Fibroblast of villous mesenchyme (primary cell): Measurements from ENCODE around the gene CLEC4F. TPM values are rescaled to one million over a fixed set of nuclear protein-coding genes. Genes with fewer than 3 reads are reported as not detected.

Experiments used
- DNase-seq: peaks from one replicate; pipeline ENCODE4 v3.0.0-alpha.2; 2010; ENCODE audit warnings: low read depth
- H3K4me3 ChIP-seq: 2 replicates; pipeline ENCODE4 v1.5.1; 2011; ENCODE audit warnings: low read depth, mild to moderate bottlenecking, low read length
- total RNA-seq: library from RNA; depleted of rRNA; stranded (reverse); fragments of >200 nt; gene quantifications from 2 replicates; pipeline ENCODE4 v1.2.3, GENCODE V29; 2012
- TF ChIP-seq, protein P1 (sequence below): IDR thresholded peaks from 2 replicates; pipeline ENCODE4 v1.5.1; 2012; ENCODE audit warnings: low read depth, mild to moderate bottlenecking, low read length; ENCODE audit not compliant: insufficient read depth

Gene CLEC4F, protein sequence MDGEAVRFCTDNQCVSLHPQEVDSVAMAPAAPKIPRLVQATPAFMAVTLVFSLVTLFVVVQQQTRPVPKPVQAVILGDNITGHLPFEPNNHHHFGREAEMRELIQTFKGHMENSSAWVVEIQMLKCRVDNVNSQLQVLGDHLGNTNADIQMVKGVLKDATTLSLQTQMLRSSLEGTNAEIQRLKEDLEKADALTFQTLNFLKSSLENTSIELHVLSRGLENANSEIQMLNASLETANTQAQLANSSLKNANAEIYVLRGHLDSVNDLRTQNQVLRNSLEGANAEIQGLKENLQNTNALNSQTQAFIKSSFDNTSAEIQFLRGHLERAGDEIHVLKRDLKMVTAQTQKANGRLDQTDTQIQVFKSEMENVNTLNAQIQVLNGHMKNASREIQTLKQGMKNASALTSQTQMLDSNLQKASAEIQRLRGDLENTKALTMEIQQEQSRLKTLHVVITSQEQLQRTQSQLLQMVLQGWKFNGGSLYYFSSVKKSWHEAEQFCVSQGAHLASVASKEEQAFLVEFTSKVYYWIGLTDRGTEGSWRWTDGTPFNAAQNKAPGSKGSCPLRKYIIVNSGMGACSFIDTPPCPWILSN
- total RNA-seq, result not detected in 2 replicates

DNA sequence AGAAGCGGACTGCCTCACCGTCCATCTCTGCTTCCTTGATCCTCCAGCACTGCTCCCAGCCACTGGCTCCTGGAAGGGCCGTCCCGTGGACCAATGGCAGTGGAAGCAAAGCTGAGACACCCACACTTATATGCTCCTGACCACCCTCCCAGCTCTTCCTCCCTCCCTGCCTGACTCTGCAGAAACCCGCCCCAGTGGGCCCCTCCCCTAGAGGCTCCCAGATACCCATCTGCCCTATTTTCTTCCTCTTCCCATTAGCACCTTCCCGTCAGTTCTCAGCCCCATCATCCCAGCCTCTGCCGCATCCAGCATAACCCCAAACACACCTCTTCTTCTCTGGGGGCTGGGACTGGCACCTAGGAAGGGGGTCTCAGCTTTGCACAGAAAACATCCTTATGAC lies at the start of gene CLEC4F:
TSS of gene CLEC4F (minus strand) at position 101 of the 400 bp plus-strand sequence. CDS start at position 25, 76 bp downstream.
- H3K4me3 ChIP-seq, result no peak within 1 kb of the TSS
- TF ChIP-seq, protein P1, sequence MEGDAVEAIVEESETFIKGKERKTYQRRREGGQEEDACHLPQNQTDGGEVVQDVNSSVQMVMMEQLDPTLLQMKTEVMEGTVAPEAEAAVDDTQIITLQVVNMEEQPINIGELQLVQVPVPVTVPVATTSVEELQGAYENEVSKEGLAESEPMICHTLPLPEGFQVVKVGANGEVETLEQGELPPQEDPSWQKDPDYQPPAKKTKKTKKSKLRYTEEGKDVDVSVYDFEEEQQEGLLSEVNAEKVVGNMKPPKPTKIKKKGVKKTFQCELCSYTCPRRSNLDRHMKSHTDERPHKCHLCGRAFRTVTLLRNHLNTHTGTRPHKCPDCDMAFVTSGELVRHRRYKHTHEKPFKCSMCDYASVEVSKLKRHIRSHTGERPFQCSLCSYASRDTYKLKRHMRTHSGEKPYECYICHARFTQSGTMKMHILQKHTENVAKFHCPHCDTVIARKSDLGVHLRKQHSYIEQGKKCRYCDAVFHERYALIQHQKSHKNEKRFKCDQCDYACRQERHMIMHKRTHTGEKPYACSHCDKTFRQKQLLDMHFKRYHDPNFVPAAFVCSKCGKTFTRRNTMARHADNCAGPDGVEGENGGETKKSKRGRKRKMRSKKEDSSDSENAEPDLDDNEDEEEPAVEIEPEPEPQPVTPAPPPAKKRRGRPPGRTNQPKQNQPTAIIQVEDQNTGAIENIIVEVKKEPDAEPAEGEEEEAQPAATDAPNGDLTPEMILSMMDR, result no peak
- no peak for DNase-seq

DNA sequence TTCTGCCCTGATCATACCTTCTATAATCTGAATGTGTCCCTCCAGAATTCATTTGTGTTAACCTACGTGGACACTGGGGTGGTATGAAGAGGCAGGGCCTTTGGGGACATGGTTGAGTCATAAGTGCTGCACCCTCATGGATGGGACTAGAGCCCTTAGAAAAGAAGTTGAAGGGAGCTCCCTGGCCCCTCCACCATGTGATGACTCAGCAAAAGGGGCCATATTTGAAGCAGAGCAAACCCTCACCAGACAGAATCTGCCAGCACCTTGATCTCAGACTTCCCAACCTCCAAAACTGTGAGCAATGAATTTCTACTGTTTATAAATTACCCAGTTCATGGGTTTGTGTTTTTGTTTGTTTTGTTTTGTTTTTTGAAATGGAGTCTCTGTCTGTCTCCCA lies 48.6 kb upstream of the CLEC4F start:
- no peak overlapping the region for H3K4me3 ChIP-seq
- no peak for DNase-seq
- TF ChIP-seq, protein P1, result no peak

DNA sequence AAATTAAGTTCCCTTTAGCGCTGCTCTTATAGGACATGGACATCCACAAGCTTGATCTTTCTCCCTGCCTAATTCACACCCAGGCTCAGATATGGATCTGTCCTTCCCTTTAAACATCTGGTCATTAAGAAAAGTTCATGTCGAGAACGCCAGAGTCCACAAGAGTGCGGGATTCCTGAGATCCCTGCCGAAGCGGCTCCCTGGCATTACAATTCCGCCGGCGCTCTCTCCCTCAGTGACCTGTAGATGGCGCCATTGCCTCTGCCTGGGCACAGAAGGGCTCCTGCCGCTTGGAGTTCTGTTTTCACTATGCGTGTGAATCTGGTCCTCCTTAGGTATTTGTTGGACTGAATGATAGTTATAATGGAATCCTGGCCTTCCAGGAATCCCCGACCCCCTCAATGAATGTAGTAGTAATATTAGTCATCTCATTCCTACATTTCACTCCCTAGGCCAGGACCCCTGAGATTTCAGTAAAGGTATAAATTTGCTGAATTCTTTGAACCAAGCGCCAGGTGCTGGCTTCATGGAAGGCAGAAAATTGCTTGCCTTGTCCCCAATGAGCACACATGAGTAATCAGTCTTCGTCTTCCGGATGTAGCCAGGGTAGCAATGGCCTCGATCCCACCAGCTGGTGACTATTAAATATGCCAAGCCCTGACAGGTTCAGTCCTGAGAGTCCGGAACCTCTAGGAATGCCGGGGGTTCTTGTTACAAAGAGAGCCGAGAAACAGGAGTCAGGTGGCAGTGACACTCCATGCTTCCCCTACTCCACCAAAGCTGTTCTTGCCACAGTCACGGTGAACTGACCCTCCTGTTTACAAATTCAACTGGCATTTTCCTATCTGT lies 41.6 kb upstream of the CLEC4F start:
- peak; percentile 73 for DNase-seq
- TF ChIP-seq, protein P1, result peak; percentile 99
- H3K4me3 ChIP-seq, result no peak overlapping the region

DNA sequence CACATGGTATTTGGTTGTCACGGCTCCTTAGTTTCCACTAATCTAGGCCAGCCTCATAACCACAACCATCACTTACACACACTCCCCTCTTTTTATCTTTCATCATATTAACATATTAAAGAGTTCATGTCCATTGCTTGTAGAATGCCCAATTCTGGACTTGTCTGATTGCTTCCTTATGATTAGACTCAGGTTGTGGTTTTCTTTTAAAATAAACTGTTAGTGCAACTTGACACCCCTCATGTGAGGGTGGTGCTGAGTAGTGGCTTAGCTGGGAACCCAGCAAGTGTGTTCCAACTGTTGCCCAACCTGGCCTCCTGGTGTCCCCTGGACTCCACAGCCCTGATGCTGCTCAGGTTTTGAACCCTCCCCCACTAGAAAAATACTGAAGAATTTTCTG lies 35.3 kb upstream of the CLEC4F start:
- peak; percentile 17 for DNase-seq
- TF ChIP-seq, protein P1, result no peak
- H3K4me3 ChIP-seq, result no peak overlapping the region

DNA sequence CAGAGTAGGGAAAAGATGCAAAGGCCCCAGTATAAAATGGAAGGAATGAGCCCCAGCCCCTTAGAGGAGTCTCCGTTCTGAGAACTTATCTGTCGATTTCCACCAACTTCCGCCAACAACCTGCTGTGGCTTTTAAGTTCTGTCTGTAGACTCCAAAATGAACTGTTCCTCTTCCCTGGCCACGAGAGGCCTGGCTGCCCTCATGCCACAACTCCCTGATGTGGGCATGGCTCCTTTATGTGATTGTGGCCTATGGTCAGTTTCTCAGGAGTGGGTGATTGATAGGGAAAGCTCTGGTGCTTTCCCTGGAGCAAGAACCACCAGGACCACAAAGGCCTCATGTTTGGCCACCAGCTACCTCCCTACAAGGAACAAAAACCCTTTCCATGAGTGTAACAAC lies 34.0 kb upstream of the CLEC4F start:
- DNase-seq, result no peak
- no peak overlapping the region for H3K4me3 ChIP-seq
- TF ChIP-seq, protein P1, result no peak

DNA sequence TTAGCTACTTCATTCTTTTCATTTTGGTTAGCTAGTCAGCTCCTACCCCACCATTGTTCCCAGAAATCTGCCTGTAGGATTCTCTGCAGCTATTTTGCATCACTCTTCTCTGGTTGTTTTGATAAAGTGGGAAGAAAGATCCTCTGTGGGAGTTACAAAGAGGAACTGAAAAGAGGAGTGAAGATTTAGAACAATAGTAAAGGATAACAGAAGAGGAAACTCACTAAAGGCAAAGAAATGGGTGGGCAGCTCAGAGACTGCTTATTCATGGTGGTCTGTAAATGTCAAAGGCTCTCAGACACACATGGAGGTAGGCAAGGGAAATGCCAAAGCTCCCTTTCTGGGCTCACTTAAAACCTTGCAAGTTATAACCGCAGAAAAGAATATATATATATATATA lies 32.4 kb upstream of the CLEC4F start:
- TF ChIP-seq, protein P1, result no peak
- no peak overlapping the region for H3K4me3 ChIP-seq
- DNase-seq, result no peak
